ENCODE results near the gene ZDHHC11.
"Not testable (repeated sequence)": the region's sequence is repeated elsewhere in the genome, so short reads cannot be mapped to it uniquely, and the experiment has no call there.

Gene ZDHHC11

GRCh38 chr5:749101-749670, 101.6 kb downstream of the ZDHHC11 start:
- no peak overlapping the region for H3K4me3 ChIP-seq (ENCODE audit: low read depth, low read length)
- TF ChIP-seq CTCF (IDR thresholded peaks at IDR 0.05; ENCODE audit: insufficient read depth, low read depth, low read length, missing control alignments), result no peak
- DNase-seq (ENCODE audit: low read depth), result no peak

- not testable (repeated sequence) for DNase-seq (ENCODE audit: low read depth); H3K4me3 ChIP-seq (ENCODE audit: low read depth, low read length)
Measured at GRCh38 chr5:748011-748980, 102.5 kb downstream of the ZDHHC11 start.

- not testable (repeated sequence) for DNase-seq (ENCODE audit: low read depth)
Measured at GRCh38 chr5:747303-747844, 103.4 kb downstream of the ZDHHC11 start.

DNA sequence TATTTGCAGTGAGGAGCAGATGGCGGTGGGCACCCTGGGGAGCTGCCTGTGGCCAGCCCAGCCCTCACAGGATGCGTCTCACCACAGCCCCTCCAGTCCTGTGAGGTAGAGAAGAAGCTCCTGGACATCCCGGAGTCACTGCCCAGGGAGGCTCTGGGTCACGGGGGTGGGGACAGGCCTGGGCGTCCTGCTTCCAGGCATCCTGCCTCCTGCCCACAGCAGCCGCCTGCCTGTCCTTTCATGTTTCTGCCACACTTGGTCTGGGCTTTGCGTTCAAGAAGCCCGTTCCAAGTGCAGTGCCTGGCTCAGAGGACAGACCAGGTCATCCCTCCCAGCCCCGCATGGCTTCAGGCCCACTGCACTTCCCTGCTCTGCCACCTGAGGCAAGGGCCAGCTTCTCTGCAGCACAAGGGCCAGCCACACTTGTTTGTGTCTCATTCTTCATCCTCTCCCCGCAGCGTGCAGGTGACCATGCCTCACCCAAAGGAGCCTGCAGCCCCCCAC, 104.5 kb downstream of the ZDHHC11 start:
- TF ChIP-seq CTCF (IDR thresholded peaks at IDR 0.05; ENCODE audit: insufficient read depth, low read depth, low read length, missing control alignments), result no peak
- H3K4me3 ChIP-seq (ENCODE audit: low read depth, low read length), result no peak overlapping the region
- DNase-seq (ENCODE audit: low read depth), result no peak

More at GRCh38 chr5:747303-747844, 103.4 kb downstream of the ZDHHC11 start:
- H3K4me3 ChIP-seq (ENCODE audit: low read depth, low read length), result not testable (repeated sequence)
